Stimulated activated CD8-positive, alpha-beta memory T cell treated with anti-CD3 and anti-CD28 coated beads, Interleukin-15, amount 100 ng/mL, for 1 hour (primary cell): ENCODE data around the gene PLEKHN1.
A peak's percentile ranks its signal among the peaks of the same experiment; 100 is the strongest.
"Not testable (repeated sequence)": the region's sequence is repeated elsewhere in the genome, so short reads cannot be mapped to it uniquely, and the experiment has no call there.

ENCODE experiments used
- DNase-seq: peaks from one replicate; pipeline ENCODE4 v3.0.0-alpha.2; 2020; ENCODE audit warnings: low read depth

The PLEKHN1 gene

GRCh38 chr1:1013105-1013921 lies 47.0 kb downstream of the PLEKHN1 start, which contains the start of gene ISG15:
Gene ISG15, plus strand, starts transcription at chr1:1013497. Its CDS starts 77 bp downstream, at chr1:1013574.
- DNase-seq: peak; percentile 81

DNA sequence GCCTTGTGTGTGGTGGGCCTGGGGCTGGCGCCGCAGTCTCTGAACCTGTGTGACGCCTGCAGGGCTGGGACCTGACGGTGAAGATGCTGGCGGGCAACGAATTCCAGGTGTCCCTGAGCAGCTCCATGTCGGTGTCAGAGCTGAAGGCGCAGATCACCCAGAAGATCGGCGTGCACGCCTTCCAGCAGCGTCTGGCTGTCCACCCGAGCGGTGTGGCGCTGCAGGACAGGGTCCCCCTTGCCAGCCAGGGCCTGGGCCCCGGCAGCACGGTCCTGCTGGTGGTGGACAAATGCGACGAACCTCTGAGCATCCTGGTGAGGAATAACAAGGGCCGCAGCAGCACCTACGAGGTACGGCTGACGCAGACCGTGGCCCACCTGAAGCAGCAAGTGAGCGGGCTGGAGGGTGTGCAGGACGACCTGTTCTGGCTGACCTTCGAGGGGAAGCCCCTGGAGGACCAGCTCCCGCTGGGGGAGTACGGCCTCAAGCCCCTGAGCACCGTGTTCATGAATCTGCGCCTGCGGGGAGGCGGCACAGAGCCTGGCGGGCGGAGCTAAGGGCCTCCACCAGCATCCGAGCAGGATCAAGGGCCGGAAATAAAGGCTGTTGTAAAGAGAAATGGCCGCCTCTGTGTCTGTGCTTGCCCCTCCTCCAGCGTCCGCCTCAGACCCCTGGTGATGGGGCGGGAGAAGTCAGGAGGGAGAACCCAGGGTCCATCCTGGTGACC lies 47.8 kb downstream of the PLEKHN1 start:
- no peak for DNase-seq

DNA sequence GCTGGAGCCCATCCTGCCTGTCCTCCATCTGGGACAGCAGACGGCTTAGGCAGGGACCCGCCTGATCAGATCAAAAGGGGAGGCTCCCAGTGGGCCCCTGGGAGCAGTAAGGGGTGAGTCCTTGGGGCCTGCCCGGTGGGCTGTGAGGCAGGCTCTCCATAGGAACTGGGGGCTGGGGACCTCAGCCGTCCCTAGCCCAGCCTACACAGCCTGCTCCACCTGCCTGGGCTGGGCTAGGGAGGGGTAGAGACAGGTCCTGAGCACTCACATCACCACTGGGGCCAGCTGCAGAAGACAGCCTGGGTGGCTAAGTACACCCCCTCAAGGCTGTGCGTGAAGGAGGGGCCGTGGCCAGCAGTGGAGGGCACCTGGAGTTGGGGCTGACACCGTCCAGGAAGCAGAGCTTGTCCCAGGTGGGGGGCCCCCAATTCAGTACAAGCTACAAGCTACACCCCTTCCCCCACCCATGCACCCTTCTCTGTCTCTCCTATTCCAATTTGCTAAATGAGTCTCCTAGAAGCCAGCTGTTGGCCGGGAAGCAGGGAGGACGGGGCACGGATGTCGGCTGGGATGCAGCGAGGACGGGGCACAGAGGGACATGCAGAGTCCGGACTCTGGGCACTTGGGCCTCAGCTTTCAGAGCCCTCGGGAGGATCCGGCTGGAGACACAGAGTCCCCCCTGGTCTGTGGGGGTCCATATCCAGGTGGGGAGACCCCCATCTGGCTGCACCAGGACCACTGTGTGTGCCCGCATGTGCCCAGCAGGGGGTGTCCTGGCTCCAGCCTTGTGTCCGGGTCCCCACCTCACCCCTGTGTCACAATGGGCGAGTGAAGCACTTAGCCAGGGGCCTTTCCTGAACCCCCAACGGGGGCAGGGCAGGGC lies 48.8 kb downstream of the PLEKHN1 start:
- DNase-seq: no peak

DNA sequence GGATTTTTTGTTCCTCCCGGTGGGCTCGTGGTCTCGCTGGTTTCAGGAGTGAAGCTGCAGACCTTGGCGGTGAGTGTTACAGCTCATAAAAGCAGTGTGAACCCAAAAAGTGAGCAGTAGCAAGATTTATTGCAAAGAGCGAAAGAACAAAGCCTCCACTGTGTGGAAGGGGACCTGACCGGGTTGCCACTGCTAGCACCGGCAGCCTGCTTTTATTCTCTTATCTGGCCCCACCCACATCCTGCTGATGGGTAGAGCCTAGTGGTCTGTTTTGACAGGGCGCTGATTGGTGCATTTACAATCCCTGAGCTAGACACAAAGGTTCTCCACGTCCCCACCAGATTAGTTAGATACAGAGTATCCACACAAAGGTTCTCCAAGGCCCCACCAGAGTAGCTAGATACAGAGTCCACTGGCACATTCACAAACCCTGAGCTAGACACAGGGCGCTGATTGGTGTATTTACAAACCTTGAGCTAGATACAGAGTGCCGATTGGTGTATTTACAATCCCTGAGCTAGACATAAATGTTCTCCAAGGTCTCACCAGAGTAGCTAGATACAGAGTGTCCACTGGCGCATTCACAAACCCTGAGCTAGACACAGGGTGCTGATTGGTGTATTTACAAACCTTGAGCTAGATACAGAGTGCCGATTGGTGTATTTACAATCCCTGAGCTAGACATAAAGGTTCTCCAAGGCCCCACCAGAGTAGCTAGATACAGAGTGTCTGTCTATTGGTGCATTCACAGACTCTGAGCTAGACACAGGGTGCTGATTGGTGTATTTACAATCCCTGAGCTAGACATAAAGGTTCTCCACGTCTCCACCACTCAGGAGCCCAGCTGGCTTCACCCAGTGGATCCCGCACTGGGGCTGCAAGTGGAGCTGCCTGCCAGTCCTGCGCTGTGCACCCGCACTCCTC lies 51.4 kb downstream of the PLEKHN1 start:
- DNase-seq: not testable (repeated sequence)

DNA sequence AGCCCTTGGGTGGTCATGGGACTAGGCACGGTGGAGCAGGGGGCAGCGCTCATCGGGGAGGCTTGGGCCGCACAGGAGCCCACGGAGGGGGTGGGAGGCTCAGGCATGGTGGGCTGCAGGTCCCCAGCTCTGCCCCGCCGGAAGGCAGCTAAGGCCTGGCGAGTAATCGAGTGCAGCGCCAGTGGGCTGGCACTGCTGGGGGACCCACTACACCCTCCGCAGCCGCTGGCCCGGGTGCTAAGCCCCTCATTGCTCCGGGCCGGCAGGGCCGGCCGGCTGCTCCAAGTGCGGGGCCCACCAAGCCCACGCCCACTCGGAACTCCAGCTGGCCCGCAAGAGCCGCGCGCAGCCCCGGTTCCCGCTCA lies 52.0 kb downstream of the PLEKHN1 start:
- DNase-seq: not testable (repeated sequence)

- DNase-seq: peak; percentile 53
Measured at GRCh38 chr1:1019122-1019999, 53.1 kb downstream of the PLEKHN1 start.

DNA sequence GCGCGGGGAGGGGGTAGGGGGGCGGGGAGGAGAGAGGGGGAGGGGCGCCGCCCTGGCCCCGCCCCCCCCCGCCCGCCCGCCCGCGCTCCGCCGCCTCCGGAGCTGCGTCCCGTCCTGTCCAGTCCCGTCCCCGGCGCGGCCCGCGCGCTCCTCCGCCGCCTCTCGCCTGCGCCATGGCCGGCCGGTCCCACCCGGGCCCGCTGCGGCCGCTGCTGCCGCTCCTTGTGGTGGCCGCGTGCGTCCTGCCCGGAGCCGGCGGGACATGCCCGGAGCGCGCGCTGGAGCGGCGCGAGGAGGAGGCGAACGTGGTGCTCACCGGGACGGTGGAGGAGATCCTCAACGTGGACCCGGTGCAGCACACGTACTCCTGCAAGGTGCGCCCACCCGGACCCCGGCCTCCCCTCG lies 53.7 kb downstream of the PLEKHN1 start, which contains the start of gene AGRN:
Gene AGRN (plus strand): TSS at position 121 of the 405 bp plus-strand sequence. CDS start 53 bp downstream, at position 174.
- DNase-seq: no peak

GRCh38 chr1:1020415-1021009 lies 54.2 kb downstream of the PLEKHN1 start:
- DNase-seq: no peak

GRCh38 chr1:1021010-1021919 lies 55.0 kb downstream of the PLEKHN1 start:
- DNase-seq: no peak

DNA sequence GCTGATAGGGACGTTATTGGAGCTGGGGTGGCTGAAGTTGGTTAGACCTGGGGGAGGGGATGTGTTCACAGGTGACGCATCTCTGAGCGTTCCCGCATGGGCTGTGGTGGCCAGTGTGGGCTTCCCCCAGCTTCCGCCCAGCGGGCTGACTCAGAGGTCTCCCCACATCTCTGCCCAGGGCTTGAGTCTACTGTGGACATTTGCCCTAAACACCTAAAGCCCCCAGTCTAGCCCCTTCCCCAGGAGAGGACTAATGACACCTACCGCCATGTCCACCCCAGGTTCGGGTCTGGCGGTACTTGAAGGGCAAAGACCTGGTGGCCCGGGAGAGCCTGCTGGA lies 55.6 kb downstream of the PLEKHN1 start:
- no peak for DNase-seq

DNA sequence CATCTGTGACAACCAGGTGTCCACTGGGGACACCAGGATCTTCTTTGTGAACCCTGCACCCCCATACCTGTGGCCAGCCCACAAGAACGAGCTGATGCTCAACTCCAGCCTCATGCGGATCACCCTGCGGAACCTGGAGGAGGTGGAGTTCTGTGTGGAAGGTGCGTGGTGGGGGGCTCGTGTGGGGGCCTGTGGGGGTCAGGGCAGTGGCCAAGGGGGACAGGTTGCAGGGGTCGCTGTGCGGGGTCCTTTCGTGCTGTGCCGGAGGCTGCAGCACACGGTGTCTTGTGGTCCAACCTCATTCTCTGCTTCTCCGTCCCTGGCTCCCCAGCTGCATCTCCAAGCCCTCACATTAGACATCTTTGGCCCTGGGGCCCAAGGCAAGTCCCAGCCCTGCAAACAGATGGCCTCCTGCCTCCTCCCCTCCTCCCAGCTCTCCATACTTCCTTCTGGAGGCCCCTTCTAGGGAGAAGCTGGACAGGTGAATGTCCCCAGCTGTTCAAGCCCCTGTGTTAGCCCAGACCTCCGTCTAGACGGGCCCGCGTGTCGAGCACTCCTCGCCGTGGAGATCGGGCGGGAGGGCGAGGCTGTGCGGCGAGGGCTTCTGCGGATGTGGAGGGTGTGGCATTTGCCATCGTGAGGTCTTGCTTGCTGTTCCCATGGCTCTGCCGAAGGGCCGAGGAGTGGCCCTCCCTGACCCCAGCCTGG lies 56.2 kb downstream of the PLEKHN1 start:
- DNase-seq: no peak

DNA sequence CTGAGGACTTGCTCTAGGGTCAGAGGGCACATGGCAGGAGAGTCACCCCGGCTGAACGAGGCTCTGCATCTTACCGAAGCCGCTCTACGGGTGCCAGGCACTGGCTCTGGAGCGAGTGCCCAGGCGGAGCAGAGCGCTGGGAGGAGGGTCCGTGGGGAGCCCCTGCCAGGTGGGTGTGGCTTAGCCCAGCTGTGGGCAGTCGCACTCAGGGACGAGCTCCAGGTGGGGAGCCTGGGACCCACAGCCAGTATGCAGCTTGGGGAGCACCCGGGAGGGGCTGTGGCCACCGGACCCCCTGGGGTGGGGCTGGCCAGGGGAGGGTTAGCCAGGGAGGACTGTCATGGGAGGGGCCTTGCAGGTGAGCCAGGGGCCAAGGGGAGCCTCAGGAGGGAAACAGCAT lies 57.4 kb downstream of the PLEKHN1 start:
- no peak for DNase-seq

GRCh38 chr1:1024149-1024770 lies 58.0 kb downstream of the PLEKHN1 start:
- no peak for DNase-seq

- DNase-seq: no peak
Measured at GRCh38 chr1:1024771-1025699, 58.8 kb downstream of the PLEKHN1 start.
